Activated T-helper 17 cell treated with anti-CD3 and anti-CD28 coated beads, Interleukin-2, amount 50 U/mL, for 72 hours (primary cell): Measurements from ENCODE around the gene RIPOR3. TPM values are rescaled to one million over a fixed set of nuclear protein-coding genes. Genes with fewer than 3 reads are reported as not detected.
"Not testable (repeated sequence)": the region's sequence is repeated elsewhere in the genome, so short reads cannot be mapped to it uniquely, and the experiment has no call there.

ENCODE experiments used
- ATAC-seq: fragments of 150-1000 bp; cut with Tn5 transposase; replicated peaks from 2 replicates; pipeline ENCODE4 v1.10.0; 2021; ENCODE audit warnings: mild to moderate bottlenecking, moderate library complexity
- H3K27ac Mint-ChIP-seq: one replicate; pipeline ENCODE4 v1.8.0; 2022; ENCODE audit warnings: mixed read lengths
- H3K27me3 Mint-ChIP-seq: one replicate; pipeline ENCODE4 v1.8.0; 2022; ENCODE audit warnings: mixed read lengths
- H3K36me3 Mint-ChIP-seq: one replicate; pipeline ENCODE4 v1.8.0; 2022; ENCODE audit warnings: low read depth, mild to moderate bottlenecking, mixed read lengths
- H3K4me1 Mint-ChIP-seq: one replicate; pipeline ENCODE4 v1.8.0; 2022; ENCODE audit warnings: mixed read lengths
- H3K4me3 Mint-ChIP-seq: one replicate; pipeline ENCODE4 v1.8.0; 2022; ENCODE audit warnings: mild to moderate bottlenecking, mixed read lengths
- H3K9me3 Mint-ChIP-seq: one replicate; pipeline ENCODE4 v1.8.0; 2022; ENCODE audit warnings: mixed read lengths
- total RNA-seq, 2 donors: library from RNA; stranded (reverse); gene quantifications; one replicate each; pipeline ENCODE4 v1.2.3, GENCODE V29; 2022

RIPOR3 gene
- total RNA-seq, 2 donors from 2014 or later = not detected

DNA sequence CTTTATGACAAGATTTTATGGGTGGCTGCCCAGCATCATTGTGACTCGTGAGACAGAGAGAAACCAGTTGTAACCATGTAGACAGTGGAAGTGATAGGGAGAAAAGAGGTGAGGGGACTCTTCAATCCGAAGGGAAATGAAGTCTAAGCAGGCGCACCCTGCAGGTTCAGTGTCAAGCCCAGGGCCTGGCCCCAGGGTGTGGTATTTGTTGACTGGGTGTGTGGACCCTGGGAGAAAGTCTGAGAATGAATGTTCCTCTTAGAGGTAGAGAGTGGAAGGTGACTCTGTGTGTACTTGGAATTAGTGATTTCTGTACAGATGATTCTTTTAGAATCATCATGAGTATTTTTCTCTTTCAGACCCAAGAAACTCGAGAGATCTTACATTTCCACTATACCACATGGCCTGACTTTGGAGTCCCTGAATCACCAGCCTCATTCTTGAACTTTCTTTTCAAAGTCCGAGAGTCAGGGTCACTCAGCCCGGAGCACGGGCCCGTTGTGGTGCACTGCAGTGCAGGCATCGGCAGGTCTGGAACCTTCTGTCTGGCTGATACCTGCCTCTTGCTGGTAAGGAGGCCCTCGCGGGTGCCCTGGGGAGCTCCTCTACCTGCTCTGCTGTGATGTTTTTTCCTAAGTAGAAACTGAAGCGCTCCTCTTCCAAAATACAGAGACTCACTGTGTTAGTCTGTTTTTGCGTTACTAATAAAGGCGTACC, 113.1 kb downstream of the RIPOR3 start:
- ATAC-seq = peak; percentile 80
- Mint-ChIP-seq H3K4me3 (no peak overlapping the region), H3K9me3 (no peaks in the 10 kb centered on the region), H3K27ac (no peak overlapping the region), H3K4me1 (peaks cover 2% of the 10 kb centered on the region), H3K27me3 (no peaks in the 10 kb centered on the region), H3K36me3 (peaks cover 98% of the 10 kb centered on the region)

DNA sequence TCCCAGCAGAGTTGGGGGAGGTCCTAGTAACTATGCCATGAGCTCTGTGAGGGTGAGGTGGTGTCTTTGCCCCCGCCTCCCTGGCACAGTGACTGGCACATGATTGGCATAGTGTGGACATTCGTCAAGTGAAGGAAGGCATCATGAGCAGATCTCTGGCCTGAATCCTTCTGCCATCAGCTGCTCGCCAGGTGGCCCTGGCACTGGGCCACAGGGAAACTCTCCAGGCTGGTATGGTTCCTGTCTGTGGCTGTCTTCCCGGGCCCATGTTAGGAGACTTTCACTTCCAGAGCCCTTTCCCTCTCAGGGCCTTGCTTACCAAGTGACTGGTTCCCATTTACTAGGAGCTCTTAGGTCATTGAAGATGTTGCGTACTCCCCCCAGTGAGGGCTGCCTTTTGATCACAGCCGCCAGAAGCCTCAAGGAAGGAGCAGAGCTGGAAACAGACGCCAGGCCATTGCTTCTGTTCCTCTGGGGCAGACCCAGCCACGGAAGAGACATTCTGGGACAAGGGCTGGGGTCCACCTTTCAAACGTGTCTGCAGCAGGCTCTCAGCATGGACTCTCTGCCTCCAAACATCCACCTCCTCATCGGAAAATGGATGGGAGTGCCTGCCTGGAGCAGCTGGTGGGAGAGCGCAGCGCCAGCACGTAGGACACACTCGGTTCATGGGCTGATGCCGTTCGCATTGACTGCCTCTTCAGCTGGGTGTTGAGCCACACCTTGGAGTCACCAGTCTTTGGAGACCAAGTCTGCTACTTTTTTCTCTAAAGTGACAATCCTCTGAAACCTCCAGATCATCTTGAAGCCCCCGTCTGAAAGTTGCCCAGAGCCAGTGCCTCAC, 113.9 kb downstream of the RIPOR3 start:
- Mint-ChIP-seq H3K27ac (no peak overlapping the region), H3K27me3 (no peaks in the 10 kb centered on the region)

DNA sequence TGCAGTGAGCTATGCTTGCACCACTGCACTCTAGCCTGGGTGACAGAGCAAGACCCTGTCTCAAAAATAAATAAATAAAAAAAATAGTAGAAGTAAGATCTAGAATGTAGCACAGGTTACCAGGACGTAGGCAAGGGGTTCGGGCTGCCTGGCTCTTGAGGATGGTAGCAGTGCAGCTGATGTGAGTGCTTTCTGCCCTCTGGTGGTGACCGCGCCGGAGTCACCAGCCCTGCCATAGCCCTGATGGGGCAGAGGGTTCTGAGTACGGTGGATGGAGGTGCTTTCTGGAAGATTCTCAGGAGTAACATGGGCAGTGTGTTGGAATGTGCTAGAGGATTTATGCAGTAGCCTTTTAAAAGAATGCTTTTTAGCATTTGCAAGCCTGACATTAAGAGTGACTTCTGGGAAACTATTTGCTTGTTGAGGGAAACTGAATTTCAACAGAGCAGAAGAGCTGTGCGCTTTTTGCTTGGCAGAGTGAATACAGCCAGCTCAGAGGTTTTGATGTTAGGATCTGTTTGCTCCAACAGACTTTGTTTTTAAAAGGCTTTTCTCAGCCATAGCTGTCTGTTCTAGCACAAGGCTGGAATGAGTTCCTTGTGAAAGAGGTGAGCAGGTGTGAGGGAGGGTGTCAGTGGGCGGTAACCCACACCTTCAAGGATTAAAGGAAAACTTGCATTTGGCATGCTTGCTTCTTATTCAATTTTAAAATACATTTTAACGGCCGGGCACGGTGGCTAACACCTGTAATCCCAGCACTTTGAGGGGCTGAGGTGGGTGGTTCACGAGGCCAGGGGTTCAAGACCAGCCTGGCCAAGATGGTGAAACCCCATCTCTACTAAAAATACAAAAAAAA, 115.2 kb downstream of the RIPOR3 start:
- peak overlapping the region; percentile 59 for H3K27ac Mint-ChIP-seq
- peaks cover 98% of the 10 kb centered on the region for H3K36me3 Mint-ChIP-seq
- H3K4me1 Mint-ChIP-seq = peaks cover 9% of the 10 kb centered on the region
- peak; percentile 83 for ATAC-seq
- H3K27me3 Mint-ChIP-seq = no peaks in the 10 kb centered on the region
- no peaks in the 10 kb centered on the region for H3K9me3 Mint-ChIP-seq
- no peak overlapping the region for H3K4me3 Mint-ChIP-seq

More for the DNA sequence above, 113.9 kb downstream of the RIPOR3 start:
- no peak for ATAC-seq
- no peaks in the 10 kb centered on the region for H3K9me3 Mint-ChIP-seq
- peaks cover 98% of the 10 kb centered on the region for H3K36me3 Mint-ChIP-seq
- H3K4me1 Mint-ChIP-seq = peaks cover 8% of the 10 kb centered on the region
- H3K4me3 Mint-ChIP-seq = no peak overlapping the region

DNA sequence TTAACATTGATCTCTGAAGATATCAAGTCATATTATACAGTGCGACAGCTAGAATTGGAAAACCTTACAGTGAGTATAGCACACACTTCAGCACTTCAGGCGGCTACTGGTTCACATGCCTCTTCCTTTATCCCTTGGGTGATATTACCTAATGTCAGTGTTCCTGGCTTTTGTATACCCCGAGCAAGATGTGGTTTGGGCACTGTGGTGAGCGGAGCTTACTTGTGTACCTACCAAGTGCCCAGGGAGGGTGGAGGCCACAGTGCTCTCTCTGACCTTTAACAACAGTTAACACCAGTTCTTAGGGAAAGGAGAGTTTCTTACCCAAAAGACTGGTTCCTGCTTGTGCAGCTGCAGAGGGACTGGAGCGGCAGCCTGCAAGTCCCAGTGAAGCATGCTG, 116.8 kb downstream of the RIPOR3 start:
- Mint-ChIP-seq H3K27ac (peak overlapping the region; percentile 74), H3K27me3 (no peaks in the 10 kb centered on the region), H3K4me3 (no peak overlapping the region), H3K4me1 (peaks cover 13% of the 10 kb centered on the region), H3K36me3 (peaks cover 98% of the 10 kb centered on the region), H3K9me3 (no peaks in the 10 kb centered on the region)
- ATAC-seq = no peak

DNA sequence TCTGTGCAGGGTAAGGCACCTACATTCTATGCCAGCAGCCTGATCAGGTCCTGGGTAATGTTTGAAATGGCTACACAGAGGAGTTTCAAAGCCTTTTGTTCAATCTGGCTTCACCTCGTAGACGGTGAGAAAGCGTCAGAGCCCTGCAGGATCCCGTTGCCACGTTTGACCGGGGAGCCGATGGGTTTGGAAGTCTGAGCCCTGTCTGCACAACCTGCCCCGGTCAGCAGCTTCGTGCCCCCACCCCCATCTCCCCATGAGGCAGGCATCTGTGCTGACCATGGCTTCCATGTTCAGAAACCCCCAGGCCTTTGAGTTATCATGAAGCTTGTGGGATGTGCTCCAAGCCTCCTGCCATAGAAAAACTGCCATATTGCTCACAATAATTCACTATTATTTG, 117.2 kb downstream of the RIPOR3 start:
- Mint-ChIP-seq H3K36me3 (peaks cover 98% of the 10 kb centered on the region), H3K27ac (peak overlapping the region; percentile 74), H3K27me3 (no peaks in the 10 kb centered on the region), H3K4me3 (no peak overlapping the region), H3K9me3 (no peaks in the 10 kb centered on the region), H3K4me1 (peaks cover 18% of the 10 kb centered on the region)
- no peak for ATAC-seq

DNA sequence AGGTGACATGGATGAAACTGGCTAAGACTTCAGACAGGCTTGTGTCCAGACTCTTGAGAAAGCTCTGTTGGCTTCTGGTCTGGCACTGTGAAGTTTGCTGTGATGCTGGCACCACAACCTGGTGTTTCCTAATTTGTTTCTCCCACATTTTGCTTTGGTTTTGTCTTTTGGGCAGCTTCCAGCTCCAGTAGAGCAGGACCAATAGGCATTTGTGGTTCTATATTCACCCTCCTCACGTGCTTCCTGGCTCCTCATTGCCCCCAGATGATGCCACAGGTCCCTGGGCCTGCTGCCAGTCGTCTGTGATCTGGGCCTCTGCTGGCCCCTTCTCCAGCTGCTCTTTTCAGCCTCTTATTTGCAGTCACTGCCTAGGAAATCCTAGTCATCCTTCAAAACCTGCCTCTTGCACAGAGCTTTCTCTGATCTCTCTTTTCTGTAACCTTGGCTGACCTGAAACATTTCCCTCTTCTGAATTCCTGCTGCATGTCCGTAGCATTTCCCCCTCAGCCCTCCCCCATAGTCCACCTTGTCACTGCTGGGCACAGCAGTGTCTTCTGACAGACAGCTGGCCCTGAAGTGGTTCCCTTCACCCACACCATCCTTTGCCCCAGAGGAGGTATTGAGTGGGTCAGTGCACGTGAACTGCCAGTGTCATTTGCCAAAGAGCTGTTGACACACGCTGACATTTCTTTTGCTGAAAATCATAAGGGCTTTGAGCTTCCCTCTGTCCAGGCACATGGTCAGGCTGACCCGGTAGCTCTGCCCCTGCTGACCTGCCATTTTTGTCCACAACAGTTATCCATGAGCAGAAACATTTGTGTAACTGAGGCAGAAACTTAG, 118.2 kb downstream of the RIPOR3 start:
- Mint-ChIP-seq H3K36me3 (peaks cover 98% of the 10 kb centered on the region), H3K9me3 (no peaks in the 10 kb centered on the region), H3K4me3 (no peak overlapping the region), H3K4me1 (peaks cover 27% of the 10 kb centered on the region), H3K27me3 (no peaks in the 10 kb centered on the region), H3K27ac (peak overlapping the region; percentile 74)
- ATAC-seq = no peak

DNA sequence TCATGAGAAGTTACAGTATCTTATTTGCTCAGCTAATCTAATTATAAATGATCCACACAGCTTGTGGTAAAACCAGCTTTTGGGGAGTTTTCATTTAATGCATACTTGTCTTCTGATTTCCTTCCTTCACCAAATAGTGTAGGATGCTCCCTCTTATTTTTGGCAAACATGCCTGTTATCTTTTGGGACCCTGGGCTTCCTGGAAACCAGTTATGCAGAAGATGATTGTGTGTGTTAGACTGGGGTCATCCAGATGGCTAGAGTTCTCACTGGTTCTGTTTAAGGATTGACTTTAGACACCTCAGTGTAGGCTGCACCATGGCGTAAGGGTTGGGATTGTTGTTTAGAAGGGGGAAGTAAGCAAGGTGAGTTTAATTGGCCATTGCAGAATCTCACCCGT, 119.9 kb downstream of the RIPOR3 start:
- Mint-ChIP-seq H3K4me3 (no peak overlapping the region), H3K27ac (peak overlapping the region; percentile 26), H3K9me3 (no peaks in the 10 kb centered on the region), H3K4me1 (peaks cover 43% of the 10 kb centered on the region), H3K36me3 (peaks cover 100% of the 10 kb centered on the region), H3K27me3 (no peaks in the 10 kb centered on the region)
- ATAC-seq = no peak

DNA sequence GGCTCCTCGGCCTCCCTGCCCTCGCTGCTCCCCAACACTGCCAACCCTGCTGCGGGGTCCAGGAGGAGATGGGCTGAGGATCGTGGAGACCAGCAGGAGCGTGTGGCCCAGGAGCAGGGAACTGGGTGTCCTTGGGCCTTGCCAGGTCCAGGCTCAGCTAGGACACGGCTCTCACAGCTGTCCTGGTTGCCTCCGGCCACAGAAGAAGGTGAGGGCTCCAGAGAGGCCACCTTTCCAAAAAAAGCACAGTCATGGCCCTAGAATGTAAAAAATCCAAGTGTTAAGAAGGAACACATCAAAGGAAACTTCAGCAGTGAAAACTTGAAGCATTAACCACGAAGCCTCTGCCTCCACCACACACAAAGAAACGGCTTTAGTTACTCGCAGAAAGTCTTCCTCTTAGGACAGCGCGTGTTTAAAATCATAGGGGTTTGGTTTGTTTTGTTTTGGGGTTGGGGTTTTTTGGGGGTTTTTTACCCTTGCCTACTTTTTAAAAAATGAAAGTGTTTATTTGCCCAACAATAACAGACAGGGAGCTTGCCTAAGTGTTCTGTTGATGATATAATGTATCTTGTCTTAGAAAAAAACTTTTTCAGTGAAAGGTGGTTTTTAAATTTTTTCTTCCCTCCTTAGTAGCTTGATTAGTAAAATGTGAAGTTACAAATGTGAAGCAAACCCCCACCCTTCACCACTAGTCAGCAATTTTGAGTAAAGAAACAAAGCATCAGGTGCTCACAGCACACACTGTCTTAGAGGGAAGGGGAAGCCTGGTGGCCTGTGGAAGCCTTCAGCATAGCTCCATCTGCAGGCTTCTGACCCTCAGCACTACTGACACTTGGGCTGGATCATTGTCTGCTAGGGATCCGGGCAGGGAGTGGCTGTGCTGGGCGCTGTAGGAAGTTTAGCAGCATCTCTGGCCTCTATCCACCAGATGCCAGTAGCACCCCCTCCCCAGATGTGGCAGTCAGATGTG, 121.2 kb downstream of the RIPOR3 start:
- H3K4me1 Mint-ChIP-seq = peaks cover 50% of the 10 kb centered on the region
- H3K27ac Mint-ChIP-seq = peak overlapping the region; percentile 86
- peak overlapping the region; percentile 62 for H3K4me3 Mint-ChIP-seq
- H3K27me3 Mint-ChIP-seq = no peaks in the 10 kb centered on the region
- ATAC-seq = peak; percentile 87
- H3K36me3 Mint-ChIP-seq = peaks cover 100% of the 10 kb centered on the region
- H3K9me3 Mint-ChIP-seq = no peaks in the 10 kb centered on the region

DNA sequence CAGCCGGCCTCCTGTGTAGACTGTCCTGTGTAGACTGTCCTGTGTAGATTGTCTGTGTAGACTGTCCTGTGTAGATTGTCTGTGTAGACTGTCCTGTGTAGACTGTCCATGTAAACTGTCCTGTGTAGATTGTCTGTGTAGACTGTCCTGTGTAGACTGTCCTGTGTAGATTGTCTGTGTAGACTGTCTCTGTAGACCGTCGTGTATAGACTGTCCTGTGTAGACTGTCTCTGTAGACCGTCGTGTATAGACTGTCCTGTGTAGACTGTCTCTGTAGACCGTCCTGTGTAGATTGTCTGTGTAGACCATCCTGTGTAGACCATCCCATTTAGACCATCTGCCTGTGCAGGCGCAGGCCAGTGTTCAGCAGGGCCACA, 121.9 kb downstream of the RIPOR3 start:
- Mint-ChIP-seq H3K27ac (peak overlapping the region; percentile 86), H3K4me3 (peak overlapping the region; percentile 62), H3K36me3 (peaks cover 100% of the 10 kb centered on the region), H3K4me1 (peaks cover 57% of the 10 kb centered on the region)
- H3K9me3 Mint-ChIP-seq, H3K27me3 Mint-ChIP-seq, ATAC-seq: not testable (repeated sequence)

DNA sequence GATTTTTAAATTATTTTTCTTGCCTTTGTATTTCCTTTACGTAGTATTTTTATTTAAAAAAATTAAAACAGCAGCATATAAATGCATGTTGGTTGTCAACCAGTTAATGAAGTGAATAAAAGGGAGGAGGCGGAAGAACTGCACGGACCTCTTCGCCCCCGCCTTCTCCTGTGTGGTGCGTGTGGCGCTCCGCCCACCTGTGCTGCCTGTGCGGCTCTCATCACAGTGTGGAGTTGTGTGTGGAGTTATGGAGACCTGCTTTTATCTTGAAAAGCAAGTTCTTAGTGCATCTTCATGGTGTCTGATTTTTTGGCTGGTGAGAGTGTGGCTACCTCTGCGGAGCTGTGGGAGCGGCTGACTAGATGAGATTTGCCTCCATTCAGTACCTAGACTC, 122.8 kb downstream of the RIPOR3 start:
- no peaks in the 10 kb centered on the region for H3K27me3 Mint-ChIP-seq
- H3K4me1 Mint-ChIP-seq = peaks cover 57% of the 10 kb centered on the region
- H3K36me3 Mint-ChIP-seq = peaks cover 100% of the 10 kb centered on the region
- H3K27ac Mint-ChIP-seq = peak overlapping the region; percentile 86
- ATAC-seq = no peak
- H3K9me3 Mint-ChIP-seq = no peaks in the 10 kb centered on the region
- H3K4me3 Mint-ChIP-seq = peak overlapping the region; percentile 62

DNA sequence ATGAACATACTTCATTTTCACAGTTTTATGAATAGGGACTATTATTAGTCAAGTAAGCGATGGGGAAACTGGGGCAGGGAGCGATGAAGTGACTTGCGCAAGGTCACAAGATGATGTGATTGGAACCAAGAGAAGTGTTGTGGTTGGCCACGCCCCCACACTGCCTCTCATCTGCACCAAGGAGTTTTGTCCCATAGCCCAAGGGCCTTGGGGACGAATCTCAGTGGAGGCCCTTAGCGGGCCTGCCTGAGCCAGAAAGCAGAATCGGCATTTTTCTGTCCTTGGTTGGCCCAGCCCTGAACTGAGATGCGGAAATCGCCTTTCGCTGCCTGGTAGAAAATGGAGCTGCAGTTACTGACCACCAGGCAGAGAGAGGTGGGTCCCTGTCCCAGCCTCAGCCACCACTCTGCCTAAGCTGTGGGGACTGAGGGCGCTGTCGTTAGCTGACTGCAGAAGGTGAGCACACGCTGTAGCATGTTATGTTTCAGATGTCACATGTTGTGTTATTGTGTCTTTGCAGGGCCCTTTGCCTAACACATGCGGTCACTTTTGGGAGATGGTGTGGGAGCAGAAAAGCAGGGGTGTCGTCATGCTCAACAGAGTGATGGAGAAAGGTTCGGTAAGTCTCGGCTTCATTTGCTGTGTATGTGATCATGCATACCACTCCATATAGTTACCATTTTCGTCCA, 123.3 kb downstream of the RIPOR3 start:
- Mint-ChIP-seq H3K27ac (peak overlapping the region; percentile 86), H3K36me3 (peaks cover 100% of the 10 kb centered on the region), H3K4me3 (peak overlapping the region; percentile 62), H3K9me3 (no peaks in the 10 kb centered on the region), H3K4me1 (peaks cover 57% of the 10 kb centered on the region), H3K27me3 (no peaks in the 10 kb centered on the region)
- peak; percentile 45 for ATAC-seq

DNA sequence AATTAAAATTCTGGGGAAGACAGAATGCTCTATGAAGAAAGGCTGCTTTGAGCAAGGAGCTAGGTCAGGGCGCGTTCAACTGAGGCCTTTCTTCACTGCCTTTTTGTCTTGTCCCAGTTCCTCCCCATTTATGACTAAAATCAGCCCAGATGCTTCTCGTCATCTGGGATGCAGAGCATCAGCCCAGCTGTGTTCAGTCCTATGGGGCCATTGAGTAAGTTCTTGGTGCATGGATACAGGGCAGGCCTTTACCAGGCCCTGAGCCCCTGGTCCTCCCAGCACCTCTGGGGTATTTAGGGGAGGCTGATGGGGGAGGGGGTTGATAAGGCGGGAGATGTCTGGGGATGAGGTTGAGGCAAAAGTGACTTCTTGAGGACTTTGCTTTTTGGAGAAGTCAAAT, 125.5 kb downstream of the RIPOR3 start:
- H3K9me3 Mint-ChIP-seq = no peaks in the 10 kb centered on the region
- ATAC-seq = no peak
- H3K27ac Mint-ChIP-seq = peak overlapping the region; percentile 86
- peak overlapping the region; percentile 62 for H3K4me3 Mint-ChIP-seq
- peaks cover 100% of the 10 kb centered on the region for H3K36me3 Mint-ChIP-seq
- no peaks in the 10 kb centered on the region for H3K27me3 Mint-ChIP-seq
- H3K4me1 Mint-ChIP-seq = peaks cover 73% of the 10 kb centered on the region
